ENCODE measurements around the gene SPSB3.

- TF ChIP-seq CTCF (IDR thresholded peaks at IDR 0.05) (no peak), POLR2A (IDR thresholded peaks at IDR 0.05) (no peak), EP300 (IDR thresholded peaks at IDR 0.05) (no peak), POLR2AphosphoS5 (IDR thresholded peaks at IDR 0.05) (no peak)
Observed at GRCh38 chr16:1729026-1729425, 53.3 kb downstream of the SPSB3 start.
